GM18870 (cell line): ENCODE results near the gene RPUSD1.

Experiments used
- ATAC-seq: cut with Tn5 transposase; IDR thresholded peaks from one replicate; pipeline ENCODE4 v1.9.1; 2021; ENCODE audit warnings: moderate library complexity; ENCODE audit not compliant: unreplicated experiment

Gene RPUSD1

DNA sequence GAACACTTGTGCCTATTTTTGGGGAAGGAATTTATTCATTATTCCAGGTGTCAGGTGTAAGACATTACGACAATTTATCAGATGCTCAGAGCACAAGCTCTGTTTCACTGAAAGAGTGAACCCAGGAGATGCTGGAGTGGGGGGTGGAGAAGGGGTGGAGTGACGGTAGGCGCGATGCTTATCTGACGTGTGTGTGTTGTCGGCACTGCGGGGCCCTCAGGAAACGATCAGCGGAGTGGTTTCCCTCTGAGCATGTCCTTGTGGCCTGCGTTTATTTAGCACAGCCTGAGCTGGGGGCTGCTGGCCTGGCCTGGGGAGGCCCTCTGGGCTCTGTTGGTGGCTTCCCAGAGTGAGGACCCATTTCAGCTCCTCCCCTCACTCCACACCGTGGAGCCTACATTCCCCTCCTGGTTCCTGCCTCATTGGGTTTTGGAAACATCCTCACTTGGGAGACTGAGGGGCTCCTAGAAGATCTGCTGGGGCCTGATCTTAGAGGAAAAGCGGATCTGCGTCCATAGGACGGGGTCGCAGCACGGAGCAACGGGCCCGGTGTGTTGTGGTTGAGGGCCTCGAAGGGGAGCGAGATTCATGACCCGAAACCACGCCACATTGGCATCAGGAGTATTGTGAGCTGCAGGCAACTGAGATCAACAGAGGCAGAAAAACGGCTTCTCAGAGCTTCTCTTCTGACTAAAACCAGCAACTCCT, 31.3 kb upstream of the RPUSD1 start:
- ATAC-seq = no peak

DNA sequence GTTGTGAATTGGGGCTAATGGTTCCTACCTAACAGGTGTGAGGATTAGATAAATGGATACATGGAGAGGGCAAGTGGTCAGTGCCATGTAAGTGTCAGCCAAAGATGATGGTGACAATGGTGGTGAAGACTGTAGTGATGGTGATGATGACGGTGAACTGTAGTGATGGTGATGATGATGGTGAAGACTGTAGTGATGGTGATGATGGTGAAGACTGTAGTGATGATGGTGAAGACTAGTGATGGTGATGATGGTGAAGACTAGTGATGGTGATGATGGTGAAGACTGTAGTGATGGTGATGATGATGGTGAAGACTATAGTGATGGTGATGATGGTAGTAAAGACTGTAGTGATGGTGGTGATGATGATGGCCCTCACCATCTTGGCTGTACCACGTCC, 30.4 kb upstream of the RPUSD1 start:
- no peak for ATAC-seq

DNA sequence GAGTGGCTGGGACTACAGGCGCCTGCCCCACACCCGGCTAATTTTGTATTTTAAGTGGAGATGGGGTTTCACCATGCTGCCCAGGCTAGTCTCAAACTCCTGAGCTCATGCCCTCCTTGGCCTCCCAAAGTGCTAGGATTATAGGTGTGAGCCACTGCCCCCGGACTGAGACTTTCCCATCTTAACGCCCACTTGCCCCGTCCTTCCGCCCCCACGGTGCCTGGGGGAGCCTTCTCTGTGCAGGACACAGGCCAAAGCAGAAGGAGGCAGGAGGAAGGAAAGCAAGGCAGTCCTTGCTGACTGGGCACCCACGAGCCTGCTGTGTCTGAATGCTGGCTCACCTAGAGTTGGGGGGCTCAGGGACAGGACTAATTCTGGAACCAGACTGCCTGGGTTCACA, 30.0 kb upstream of the RPUSD1 start:
- ATAC-seq = no peak

DNA sequence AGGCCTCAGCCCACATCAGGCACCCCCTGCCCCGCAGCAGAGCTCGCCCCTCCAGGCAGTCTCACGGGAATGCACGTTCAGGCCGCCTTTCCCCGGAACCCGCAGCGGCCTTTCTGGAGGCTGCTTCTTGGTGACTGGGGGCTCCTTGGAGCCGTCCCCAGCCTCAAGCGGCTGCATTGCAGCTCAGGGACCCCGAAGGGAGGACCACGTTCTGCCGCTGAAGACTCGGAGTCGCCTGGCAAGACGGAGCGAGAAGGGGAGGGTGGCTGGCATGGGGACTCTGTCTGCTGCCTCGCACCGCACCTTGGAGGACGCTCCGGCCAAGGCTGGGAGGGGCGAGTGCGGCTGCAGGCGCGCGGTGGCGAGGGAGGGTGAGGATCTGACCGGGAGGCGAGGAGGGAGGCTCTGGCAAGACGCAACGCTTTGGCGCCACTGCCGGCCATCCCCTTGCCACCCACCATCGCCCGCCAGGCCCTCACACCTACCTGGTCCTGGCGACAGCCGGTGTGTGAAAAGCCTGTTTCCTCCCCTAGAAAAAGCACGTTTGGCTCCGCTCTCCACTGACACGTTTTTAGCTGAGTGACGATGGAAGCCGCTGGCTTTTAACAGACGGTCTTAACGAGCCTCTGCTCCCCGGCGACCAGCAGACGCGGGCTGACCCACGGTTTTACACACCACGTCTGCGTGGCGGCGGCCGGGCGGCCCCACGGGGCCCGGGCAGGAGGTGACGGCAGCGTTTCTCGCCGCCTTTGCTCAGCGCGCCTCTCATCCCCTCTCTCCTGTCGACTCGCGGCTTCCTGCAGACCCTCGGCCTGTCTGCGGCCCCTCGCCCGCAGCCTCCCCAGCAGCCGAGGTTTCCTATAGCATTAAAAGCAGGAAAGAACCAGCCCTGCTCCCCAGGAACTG, 29.1 kb upstream of the RPUSD1 start:
- ATAC-seq = no peak

DNA sequence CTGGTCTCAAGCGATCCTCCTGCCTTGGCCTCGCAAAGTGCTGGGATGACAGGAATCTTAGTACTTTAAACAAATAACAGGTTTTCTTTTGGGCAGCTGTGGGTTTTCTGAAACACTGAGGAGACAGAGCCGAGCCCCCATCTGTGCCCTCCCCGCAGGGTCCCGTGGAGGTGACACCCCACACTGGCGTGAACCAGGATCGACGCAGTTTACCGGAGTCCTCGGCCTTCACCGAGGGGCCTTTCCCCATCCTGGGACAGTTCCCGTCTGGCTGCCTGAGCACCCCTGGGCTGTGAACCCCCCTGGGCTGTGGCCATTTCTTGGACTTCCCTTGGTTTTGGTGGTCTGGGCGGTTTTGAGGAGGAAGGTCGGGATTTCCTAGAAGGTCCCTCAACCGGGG, 27.7 kb upstream of the RPUSD1 start:
- no peak for ATAC-seq

DNA sequence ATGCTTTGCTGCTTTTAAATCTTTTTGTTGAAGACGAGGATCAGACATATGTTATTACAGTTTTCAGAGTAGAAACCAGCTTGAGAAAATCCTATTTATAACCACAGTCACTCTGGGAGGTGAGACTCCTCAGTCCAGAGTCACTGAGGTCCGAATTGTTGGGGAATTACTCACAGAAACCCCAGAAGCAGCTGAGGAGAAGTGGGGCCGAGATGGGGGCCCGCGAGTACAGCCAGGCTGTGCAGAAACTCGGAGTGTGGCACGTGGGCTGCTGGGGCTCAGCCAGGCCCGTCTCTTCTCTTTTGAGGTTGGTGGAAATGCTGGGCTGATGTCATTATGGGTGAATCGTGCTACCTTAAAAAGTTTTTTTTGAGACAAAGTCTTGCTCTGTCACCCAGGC, 26.8 kb upstream of the RPUSD1 start:
- ATAC-seq = no peak

DNA sequence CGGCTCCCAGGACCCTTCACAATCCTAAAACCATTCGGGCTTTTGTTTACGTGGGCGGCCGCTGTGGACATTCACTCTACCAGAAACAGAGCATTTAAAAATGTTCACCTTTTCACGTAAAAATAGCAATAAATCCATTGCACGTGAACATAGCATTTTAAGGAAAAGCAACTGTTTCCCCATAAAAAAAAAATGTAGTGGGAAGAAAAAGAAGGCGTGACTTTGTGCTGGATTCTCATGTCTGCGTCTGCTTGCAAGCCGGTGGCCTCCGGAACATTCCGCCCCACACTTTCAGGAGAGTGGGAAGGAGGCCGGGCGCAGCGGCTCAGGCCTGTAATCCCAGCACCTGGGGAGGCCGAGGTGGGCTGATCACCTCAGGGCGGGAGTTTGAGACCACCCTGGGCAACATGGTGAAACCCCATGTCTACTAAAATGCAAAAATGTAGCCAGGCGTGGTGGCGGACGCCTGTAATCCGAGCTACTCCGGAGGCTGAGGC, 25.8 kb upstream of the RPUSD1 start:
- ATAC-seq = no peak

DNA sequence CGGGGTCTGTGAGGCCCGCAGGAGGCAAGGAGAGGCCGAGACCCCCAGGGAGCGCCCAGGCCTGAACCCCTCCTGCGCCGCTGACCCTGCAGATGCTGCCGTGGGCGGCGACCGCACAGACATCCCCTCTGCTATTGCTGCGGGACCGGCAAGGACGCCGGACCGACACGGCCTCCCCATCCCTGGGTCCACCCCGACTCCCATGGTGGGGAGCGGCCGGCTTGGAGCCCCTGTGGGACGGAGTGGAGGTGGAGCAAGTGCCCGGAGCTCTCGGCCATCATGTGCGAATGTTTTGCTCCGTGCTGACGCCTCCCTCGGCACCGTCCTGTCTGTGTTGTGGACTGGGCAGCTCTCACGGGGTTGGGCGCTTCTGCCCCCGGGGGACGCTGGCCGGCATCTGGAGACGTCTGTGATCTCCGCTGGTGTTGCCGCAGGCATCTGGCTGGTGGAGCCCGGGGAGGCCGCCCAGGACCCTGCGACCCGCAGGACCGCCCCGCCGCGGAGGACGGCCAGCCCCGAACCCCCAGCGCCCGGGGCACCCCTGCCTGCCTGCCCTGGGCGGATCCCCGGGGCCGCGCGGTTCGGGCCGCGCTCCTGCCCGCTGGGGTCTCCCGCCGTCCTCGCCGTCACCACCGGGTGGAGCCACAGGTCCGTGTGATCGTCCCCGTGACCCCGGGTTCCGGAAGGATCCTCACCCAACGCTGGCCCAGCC, 25.2 kb upstream of the RPUSD1 start:
- no peak for ATAC-seq

DNA sequence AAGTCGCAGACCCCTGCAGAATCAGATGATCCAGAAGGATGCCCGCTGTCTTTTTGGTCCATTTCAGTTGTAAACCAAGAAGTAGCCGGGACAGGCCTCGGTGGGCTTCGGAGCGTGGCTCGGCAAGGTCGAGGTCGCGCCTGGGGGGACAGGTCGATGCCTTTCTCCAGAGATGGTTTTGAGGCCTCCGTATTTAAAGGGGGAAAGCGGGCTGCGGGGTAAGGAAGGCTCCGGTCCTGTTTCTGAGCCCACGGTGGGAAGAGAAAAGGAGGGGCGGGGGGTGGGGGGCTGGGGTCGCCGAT, 19.9 kb upstream of the RPUSD1 start:
- no peak for ATAC-seq

DNA sequence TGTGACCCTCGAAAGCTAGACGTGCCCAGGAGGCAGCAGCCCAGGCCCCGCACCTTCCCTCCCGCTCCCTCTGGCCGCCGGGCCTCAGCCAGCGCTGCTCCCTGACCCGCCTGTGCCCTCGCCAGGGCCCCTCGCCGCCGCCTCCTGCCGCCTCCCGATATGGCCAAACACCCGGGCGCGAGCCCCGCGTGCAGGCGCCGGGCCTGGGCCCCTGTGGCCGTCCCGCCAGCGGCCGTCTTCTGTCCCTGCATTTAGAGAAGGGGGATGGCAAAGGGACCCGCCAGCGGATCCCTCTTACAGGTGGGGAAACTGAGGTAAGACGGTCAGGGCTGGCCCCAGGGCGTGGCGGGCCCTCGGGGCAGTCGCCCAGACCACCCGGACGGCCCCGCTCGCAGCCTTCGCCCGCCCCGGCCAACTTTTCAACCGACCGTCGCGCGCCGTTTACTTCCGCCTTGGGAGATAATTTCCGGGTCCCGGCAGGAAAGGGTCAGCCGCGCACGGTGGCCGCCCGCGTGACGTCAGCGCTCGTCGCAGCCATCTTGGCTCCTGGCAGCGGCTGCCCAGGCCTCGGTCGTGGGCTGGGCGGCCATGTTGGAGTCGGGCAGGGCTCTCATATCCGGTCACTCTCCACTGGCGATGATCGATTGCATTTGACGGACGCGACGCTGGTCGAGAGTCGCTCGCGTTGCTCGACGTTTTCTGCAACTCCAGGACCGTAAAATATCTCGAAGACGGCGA, 19.3 kb upstream of the RPUSD1 start:
- ATAC-seq = peak; percentile 64

DNA sequence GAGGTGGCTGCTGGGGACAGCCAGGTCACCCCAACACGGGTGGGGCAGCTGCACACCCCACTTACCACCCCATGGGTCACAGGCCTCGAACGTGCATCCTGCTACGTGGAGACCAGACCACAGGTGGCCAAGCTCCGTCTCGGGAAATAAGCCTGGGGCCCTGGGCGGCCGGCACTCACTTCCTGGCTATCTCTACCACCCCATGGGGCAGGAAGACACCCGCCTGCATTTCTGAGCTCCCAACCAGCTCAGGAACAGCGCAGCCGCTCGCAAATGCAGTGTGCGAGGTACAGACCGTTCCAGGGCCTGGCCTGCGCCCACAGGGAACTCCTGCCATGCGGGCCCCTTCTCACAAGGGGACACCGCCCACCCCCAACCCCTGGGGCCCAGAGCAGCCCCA, 17.3 kb upstream of the RPUSD1 start:
- no peak for ATAC-seq

DNA sequence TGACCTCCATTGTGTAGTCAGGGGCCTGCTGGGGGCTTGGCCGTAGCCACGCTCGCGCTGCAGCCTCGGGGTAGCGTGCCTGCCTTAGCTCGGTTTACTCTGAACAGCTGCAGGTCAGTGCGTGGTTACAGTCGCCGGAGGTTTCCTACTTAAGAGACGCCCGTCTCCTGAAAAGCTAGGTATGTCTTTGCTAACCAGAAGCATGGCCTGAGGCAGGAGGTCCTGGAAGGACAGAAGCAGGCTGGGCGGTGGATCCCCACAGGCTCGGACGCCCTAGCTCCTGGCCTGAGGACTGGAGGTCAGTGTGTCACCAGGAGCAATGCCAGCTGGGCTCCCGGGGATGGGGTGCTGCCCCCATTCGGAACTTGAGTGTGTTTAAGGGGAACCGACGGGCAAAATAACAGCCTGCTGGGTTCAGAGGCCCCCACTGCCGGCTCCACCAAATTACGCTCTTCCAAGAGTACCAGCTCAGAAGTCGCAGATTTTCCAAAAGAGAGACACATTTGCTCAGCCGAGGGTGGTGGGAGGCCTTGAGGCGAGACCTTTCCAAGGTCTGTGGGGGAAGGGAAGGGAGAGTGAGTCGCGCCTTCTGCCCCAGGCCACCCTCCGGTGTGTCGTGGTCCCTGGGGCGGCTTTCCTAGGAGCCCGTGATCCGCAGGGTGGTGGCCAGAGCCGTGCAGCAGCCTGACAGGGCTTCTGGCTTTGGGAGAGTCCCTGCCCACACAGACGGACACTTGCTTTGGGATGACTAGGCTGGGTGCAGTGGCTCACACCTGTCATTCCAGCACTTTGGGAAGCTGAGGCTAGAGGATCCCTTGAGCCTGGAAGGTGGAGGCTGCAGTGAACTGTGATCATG, 16.2 kb upstream of the RPUSD1 start:
- ATAC-seq = no peak

DNA sequence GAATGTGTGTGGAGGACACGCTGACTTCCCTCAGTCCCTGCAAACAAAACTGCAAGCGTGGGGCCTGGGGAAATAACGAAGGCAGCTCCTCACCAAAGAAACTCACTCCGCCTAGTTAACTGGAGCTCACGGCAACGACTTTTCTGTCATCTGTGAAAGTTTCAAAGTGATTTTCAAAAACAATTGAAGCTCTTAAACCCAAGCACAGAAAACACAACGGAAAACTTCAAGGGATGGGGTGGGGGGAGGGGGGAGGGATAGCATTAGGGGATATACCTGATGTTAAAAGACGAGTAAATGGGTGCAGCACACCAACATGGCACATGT, 15.5 kb upstream of the RPUSD1 start:
- ATAC-seq = no peak

DNA sequence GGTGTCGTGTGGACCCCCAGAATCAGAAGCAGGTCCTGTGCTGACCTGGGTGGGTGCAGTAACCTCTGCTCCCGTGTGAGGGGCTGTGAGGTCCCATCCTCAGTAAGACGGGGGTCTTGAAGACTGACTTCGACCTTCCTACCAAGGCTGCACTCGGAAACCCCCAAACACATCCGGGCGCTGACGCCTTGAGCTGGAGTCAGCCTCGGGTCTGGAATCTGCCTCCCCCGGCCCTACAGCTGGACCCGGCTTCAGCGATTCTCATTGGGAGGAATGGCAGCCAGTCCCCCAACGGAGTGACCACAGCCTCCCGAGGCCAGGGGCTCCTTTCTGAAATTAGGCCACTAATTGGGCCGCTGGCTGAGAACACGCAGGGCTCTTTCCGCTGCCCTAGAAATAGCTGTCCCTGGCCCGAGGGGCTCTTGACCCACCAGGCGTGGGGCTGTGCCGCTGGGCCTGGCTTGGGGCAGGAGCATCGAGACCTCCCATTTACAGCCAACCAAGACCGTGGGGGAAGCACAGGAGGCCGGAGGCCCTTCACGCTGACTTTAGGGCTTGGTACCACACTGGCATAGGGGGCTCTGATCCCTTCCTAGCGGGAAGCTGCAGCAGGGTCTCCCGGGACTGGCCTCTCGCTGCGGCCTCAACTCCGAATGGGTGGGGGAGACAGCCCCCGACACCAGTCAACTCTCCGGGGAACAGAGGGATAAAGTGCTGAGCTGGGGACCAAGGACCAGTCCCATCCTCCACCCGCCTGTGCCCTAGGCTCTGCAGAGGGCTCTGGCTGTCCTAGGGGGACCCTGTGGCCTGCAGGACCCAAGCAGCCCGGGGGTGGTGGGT, 15.0 kb upstream of the RPUSD1 start:
- no peak for ATAC-seq

DNA sequence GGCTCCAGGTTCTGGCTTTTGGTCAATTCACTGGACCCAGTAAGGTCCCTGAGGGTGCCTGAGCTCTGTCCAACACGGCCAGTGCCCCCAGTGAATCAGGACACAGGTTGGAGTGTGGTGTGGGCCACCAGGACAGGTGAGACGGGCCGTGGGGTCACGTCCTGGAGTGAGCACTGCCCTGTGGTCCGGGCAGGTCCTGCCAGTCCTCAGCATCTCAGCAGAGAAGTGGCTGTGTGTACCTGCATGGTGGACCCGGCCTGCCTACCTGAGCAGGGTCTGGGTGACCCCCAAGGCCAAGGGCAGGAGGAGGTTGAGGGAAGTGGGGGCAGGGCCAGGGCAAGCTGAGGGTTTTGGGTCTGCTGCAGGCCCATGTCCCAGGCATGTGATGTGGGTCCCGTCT, 14.3 kb upstream of the RPUSD1 start:
- ATAC-seq = no peak

DNA sequence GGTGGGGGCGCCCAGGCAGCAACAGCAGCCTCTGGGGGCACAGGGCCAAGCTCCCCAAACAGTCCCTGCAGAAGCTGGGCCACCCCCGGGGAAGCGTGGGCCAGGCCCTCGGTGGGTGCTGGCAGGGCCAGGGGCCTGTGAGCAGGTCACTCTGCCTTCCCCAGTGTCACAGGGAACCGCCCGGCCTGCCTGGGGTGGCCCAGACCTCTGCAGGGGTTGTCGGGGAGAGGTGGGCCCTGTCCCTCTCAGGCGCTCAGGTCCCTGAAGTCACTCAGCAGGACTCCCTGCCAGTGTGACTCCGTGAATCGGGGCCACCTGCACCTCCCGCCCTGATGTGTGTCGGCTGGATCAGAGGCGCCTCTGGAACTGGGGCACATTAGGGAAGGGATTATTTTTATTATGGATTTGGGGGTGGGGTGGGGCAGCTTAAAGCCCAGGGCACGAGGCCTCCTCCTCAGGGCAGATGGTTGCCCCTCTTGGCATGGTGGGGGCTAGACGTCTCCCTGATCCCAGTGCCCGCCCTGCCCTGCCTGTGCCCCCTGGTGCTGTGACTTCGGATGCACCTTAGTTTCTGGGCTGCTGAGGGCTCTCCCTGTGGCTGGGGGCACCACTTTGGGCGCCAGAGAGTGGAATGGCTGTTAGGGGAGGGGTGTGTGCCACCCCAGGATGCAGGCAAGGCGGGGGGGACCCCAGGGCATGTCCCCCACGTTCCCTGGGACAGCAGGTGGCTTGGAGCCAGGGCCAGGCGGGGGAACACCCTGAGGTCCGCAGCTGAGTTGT, 13.6 kb upstream of the RPUSD1 start:
- ATAC-seq = no peak

DNA sequence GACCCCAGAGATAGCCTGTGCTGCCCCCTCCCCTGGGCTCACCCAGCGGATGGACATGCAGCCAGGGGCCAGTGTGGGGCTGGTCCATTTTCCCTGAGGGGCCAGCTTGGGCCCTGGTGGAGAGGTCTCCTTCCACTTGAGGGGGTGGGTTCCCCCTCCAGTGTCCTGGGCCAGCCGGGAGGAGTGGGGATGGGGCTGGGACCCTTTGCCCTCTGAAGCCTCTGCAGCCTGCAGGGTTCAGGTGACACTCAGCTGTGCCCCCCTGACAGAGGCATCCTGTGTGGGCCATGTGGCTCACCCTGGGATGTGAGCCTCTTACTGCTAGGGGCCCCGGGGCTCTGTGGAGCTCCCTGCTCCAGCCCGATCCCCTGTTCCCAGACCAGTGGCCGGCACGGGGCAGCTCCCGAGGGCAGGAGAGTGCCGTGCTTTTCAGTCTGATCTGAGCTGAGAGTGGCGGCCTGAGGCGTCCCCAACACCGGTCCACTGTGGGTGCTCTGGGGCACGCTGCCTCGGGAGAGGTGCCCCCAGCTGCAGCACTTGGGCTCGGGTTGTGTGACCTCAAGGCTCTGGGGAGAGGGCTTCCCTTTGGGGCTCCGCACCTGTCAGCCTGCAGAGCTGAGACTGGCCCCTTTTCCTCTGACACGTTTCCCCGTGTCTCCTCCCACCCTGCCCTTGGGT, 12.8 kb upstream of the RPUSD1 start:
- no peak for ATAC-seq
